Adrenal gland (tissue), 12 donors: ENCODE measurements around the gene PHF21A. TPM values are rescaled to one million over a fixed set of nuclear protein-coding genes. Genes with fewer than 3 reads are reported as not detected.
A peak's percentile ranks its signal among the peaks of the same experiment; 100 is the strongest.

Source experiments
- DNase-seq, 7 donors: peaks; one replicate each; pipeline ENCODE4 v3.0.0-alpha.2; 2019 to 2020
- H3K27ac ChIP-seq, 5 donors: fragments of 200-600 bp; sonication (generic) in 4 of 5; 1 replicate in 3 of 5; 2 replicates in 2 of 5; pipeline versions ENCODE4 v1.5.1 to v1.8.0; 2016 to 2020; ENCODE audit warnings: mild to moderate bottlenecking in 1 of 5
- H3K27me3 ChIP-seq: fragments of 200-600 bp; 2 replicates; pipeline ENCODE4 v1.8.0; 2021
- H3K36me3 ChIP-seq, 2 donors: fragments of 200-600 bp; replicated peaks in 1 of 2; 1 replicate in 1 of 2; 2 replicates in 1 of 2; pipeline versions ENCODE4 v1.5.1 to v1.8.0; 2018 to 2022
- H3K4me1 ChIP-seq, 2 donors: fragments of 200-600 bp; replicated peaks in 1 of 2; 1 replicate in 1 of 2; 2 replicates in 1 of 2; pipeline versions ENCODE4 v1.5.1 to v1.8.0; 2018 to 2021
- H3K4me3 ChIP-seq, 4 donors: fragments of 200-600 bp; sonication (generic) in 3 of 4; one replicate each; pipeline ENCODE4 v1.5.1; 2016 to 2018
- H3K9me3 ChIP-seq, 3 donors: fragments of 200-600 bp; sonication (generic) in 1 of 3; replicated peaks in 1 of 3; 1 replicate in 2 of 3; 2 replicates in 1 of 3; pipeline versions ENCODE4 v1.5.1 to v1.8.0; 2016 to 2021
- CTCF ChIP-seq, 6 experiments: fragments of 450-650 bp in 4 of 6; fragments of 200-600 bp in 2 of 6; sonication (generic) in 1 of 6; IDR thresholded peaks; 1 replicate in 5 of 6; 2 replicates in 1 of 6; pipeline versions ENCODE4 v1.5.1 to v1.8.0; 2016 to 2021; ENCODE audit warnings: antibody characterized with exemption in 6 of 6, mild to moderate bottlenecking in 2 of 6, moderate library complexity in 1 of 6
- POLR2A ChIP-seq, 2 donors: fragments of 450-650 bp; IDR thresholded peaks; one replicate each; pipeline ENCODE4 v1.6.1; 2017; ENCODE audit warnings: antibody characterized with exemption in 2 of 2, mild to moderate bottlenecking in 2 of 2, moderate library complexity in 1 of 2
- WGBS, 4 donors: extraction: QIAGEN DNeasy Blood & Tissue Kit in 2 of 4; methylation state at CpG; one replicate each; pipeline versions ENCODE4 v1.1.5 to v1.1.7; 2013 to 2017; 5-methylcytosine and 5-hydroxymethylcytosine counted together
- intact Hi-C, 2 donors: fragments of 100-400 bp; cut with DNase I; formaldehyde crosslinking; loops; one replicate each; pipeline versions ENCODE4 v1.14.1 to v1.15.0; 2022 to 2023
- polyA plus RNA-seq, 3 donors: library from polyadenylated mRNA; stranded (reverse); fragments of 200-250 nt in 2 of 3; fragments of 350-450 nt in 1 of 3; fragmentation: Illumina TruSeq in 1 of 3; extraction: RNeasy Lipid Tissue Mini Kit (QIAGEN cat#74804) in 1 of 3; gene quantifications; one replicate each; pipeline ENCODE4 v1.2.3, GENCODE V29; 2013 to 2014
- total RNA-seq, 9 donors: library from RNA; depleted of rRNA in 4 of 9; stranded (reverse); fragments of >200 nt in 4 of 9; fragments of 120-200 nt in 1 of 9; fragmentation: NEBNext Ultra II Directional in 1 of 9; extraction: Animal tissue kit (Norgen Biotek cat#: 25700) in 1 of 9; gene quantifications; one replicate each; pipeline versions ENCODE4 v1.1.0 to v1.2.4, GENCODE V29; 2013 to 2023
- donor health status: healthy with polysubstance abuse.
- donor health status: Bipolar disorder and iron deficiency.
- donor health status: DM: yes; HTN: yes; CAD: no.
- donor health status: DM: no; HTN: no; CAD: no.
- donor health status: DM: no; HTN: no; CAD: no.
- donor health status: DM: yes; HTN: yes; CAD: no.

PHF21A gene
- total and polyA plus RNA-seq, 12 donors = 28.4 to 85.1 (median 40.0) TPM

- Histone ChIP-seq H3K36me3 (peaks cover 0 to 79% of the 10 kb centered on the region in 2 donors), H3K27ac (no peak overlapping the region), H3K27me3 (no peaks in the 10 kb centered on the region), H3K4me1 (peaks cover 3 to 16% of the 10 kb centered on the region in 2 donors), H3K9me3 (no peaks in the 10 kb centered on the region), H3K4me3 (no peak overlapping the region)
- TF ChIP-seq POLR2A (IDR thresholded peaks at IDR 0.05) = no peak
- no peak for TF ChIP-seq CTCF (IDR thresholded peaks at IDR 0.05)
- WGBS, 4 donors = 91 to 100% (median 97%) methylated on average over 1 of the region's 1 CpG
- intact Hi-C loops = loop anchor here in 1 of 2 donors (10.0 kb wide), 1 partner anchor 45 kb away; no protein-coding TSS in a partner anchor
- no peak for DNase-seq
These were observed 171.3 kb downstream of the PHF21A start for GRCh38 chr11:45949992-45950407.

DNA sequence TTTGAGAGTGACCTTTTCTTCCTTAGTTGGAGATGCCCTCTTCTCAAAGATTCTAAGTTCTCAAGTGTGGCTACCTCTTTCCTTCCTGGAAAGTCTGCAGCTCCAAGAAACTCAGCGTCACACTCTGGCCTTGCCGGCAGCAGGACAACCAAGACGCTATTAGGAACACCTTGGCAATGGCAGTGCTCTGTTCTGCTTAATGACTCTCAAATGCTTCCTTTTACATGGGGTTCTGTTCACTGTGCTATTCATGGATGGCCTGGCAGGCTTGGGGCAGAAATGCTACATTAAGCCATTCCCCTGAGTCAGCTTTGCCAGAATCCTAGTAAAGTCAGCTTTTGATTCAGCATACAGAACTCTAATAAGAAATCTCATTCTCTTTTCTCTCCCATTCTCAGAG lies 172.9 kb downstream of the PHF21A start:
- intact Hi-C loops = loop anchor here in 1 of 2 donors (10.0 kb wide), 1 partner anchor 46 kb away; no protein-coding TSS in a partner anchor
- H3K4me1 ChIP-seq = peaks cover 3 to 16% of the 10 kb centered on the region in 2 donors
- TF ChIP-seq CTCF (IDR thresholded peaks at IDR 0.05) (no peak), POLR2A (IDR thresholded peaks at IDR 0.05) (no peak)
- no peaks in the 10 kb centered on the region for H3K27me3 ChIP-seq
- H3K4me3 ChIP-seq = no peak overlapping the region
- DNase-seq = no peak
- no peaks in the 10 kb centered on the region for H3K9me3 ChIP-seq
- WGBS, 4 donors = 67 to 88% (median 76%) methylated on average over 3 of the region's 3 CpGs
- H3K36me3 ChIP-seq = peaks cover 0 to 89% of the 10 kb centered on the region in 2 donors
- no peak overlapping the region for H3K27ac ChIP-seq

DNA sequence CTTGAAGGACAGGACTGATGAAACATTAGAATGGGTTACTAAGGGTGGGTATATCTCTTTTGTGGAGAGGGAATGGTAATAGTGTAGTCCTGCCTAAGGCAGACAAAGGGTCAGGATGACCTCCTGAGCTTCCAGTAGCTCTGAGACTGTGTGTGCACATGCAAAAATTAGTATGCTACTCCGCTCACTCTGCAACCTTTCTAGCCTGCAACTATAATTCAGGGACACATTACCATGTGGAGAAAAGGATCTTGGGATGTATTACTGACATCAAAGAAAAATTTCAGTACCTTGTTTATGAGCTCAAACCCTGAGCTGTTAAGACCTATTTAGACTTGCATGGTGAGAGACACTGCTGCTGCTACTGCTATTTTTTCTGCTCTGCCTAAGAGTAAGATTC lies 173.4 kb downstream of the PHF21A start:
- H3K36me3 ChIP-seq = peaks cover 0 to 85% of the 10 kb centered on the region in 2 donors
- intact Hi-C loops = loop anchor here in 1 of 2 donors (10.0 kb wide), 1 partner anchor 47 kb away; no protein-coding TSS in a partner anchor
- WGBS, 4 donors = 85 to 100% (median 95%) methylated on average over 1 of the region's 1 CpG

DNA sequence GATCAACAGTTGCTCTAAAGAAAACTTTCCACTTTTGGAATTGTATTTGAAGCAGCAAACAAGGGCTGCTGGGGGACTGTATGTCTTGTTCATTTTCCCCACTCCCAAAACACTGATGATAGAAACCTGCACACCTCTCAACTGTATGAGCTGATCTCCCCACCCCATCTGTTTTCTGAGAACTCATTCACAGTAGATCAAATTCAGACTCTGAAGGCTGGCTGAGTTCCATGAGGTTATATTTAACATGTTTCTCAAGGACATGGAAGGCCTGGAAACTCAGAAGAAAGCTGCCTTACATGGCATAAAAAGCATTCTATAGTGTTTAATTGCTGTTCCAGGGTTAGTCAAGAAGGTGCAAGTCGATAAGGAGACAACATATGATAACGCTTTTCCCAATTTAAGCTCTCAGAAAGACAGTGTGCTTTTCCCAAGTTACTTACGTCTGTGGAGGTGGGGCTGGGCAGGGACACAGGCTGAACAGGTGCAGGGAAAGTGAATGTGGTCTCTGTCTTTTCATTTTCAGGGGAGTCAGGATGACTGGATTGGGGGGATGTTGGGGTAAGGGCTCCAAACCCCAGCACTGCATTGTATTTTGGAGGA lies 175.8 kb downstream of the PHF21A start:
- Histone ChIP-seq H3K4me1 (peaks cover 3 to 16% of the 10 kb centered on the region in 2 donors), H3K27me3 (no peaks in the 10 kb centered on the region), H3K36me3 (peaks cover 0 to 82% of the 10 kb centered on the region in 2 donors), H3K4me3 (no peak overlapping the region), H3K9me3 (no peaks in the 10 kb centered on the region), H3K27ac (peak overlapping the region in 1 of 5 donors; percentile 24)
- no peak for DNase-seq
- 48 to 80% (median 60%) methylated on average over 3 of the region's 3 CpGs for WGBS, 4 donors
- TF ChIP-seq CTCF (IDR thresholded peaks at IDR 0.05) (no peak), POLR2A (IDR thresholded peaks at IDR 0.05) (no peak)
- intact Hi-C loops = loop anchor here in 1 of 2 donors (10.0 kb wide), 1 partner anchor 49 kb away; no protein-coding TSS in a partner anchor

More for the DNA sequence above, 173.4 kb downstream of the PHF21A start:
- H3K27ac ChIP-seq = no peak overlapping the region
- no peak overlapping the region for H3K4me3 ChIP-seq
- no peak for DNase-seq
- H3K9me3 ChIP-seq = no peaks in the 10 kb centered on the region
- TF ChIP-seq POLR2A (IDR thresholded peaks at IDR 0.05) (no peak), CTCF (IDR thresholded peaks at IDR 0.05) (no peak)
- H3K27me3 ChIP-seq = no peaks in the 10 kb centered on the region
- peaks cover 3 to 16% of the 10 kb centered on the region in 2 donors for H3K4me1 ChIP-seq
